NOMO-1 treated with DMSO at 0.1 percent for 48 hours (cell line): ENCODE measurements around the gene SLC2A2.
A peak's percentile ranks its signal among the peaks of the same experiment; 100 is the strongest.

Experiments used
- DNase-seq: peaks from one replicate; lab custom pipeline; 2025; ENCODE audit not compliant: unreplicated experiment; lab: John Stamatoyannopoulos, UW

Gene SLC2A2

DNA sequence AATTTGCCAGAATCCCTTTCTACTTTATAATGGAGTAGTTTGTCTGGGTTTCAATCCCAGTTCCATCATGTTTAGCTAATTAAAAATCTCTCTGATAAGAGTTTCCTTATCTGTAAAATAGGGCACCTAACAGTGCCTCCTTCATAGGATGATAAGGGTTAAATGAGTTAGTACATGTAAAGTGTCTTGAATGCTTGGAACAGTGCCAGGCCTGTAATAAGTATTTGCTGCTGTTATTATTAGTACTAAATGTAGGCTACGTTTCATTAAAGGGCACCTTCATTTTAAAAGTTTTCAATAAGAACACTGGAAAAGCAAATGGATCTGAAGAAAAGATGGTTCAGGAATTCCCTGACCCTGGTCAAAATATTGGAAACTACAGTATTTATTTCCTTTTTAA is 11.8 kb upstream of the SLC2A2 start:
- DNase-seq, result no peak

DNA sequence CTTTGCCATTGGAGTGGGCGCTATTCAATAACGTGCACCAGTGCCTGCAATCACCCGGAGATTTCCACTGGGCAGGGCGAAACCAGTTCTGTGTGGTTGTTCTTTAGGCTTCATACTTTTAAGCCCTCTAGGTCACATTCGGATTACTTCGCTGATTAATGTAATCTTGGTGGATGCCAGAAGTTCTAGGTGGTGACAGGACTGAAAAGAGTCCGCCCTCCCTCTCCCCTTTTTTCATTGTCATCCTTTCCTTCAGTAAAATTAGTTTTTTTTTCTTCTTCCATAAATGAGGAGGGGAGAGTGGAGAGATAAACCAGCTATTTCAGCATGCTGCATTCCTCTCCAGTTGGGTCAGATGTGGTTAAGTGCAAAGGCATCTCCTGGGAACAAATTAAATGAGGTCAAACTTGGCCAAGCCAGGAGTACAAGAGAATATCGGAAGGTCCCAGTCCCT is 2.3 kb upstream of the SLC2A2 start:
- DNase-seq, result no peak

DNA sequence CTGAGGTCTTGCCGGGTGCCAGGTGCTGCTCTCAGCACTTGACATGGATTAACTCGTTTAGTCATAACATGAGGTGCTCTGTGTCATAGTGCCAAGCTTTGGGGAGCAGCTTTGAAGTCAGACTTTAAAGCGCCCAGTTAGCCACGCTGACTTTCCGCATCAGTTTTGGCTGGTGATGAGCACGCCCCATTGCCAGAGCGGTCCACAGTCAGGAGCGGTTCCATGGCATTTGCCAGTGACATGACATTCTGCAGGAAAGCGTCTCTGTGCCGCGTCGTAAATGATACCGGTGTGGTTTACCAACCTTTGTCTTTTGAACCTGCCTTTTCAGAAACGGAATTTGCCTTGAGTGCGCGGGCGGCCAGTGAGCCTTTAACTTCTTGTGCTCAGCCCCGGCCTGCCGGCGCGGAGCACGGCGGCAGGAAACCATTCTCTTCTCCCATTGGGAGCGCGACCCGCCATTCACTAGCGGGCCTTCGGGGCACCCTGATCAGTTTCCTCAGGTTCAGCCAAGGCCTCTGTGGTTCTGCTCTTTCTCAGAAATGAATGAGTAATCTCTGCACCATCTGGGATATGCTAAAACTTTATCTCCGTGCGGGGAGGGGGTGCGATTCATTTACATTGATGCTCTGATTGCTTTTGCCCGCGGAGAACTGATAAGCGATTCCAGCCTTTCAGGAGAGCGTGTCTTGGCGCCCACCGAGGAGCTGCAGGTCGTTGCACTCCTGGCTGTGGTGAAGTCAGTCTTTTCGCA is 1.7 kb upstream of the SLC2A2 start:
- no peak for DNase-seq

DNA sequence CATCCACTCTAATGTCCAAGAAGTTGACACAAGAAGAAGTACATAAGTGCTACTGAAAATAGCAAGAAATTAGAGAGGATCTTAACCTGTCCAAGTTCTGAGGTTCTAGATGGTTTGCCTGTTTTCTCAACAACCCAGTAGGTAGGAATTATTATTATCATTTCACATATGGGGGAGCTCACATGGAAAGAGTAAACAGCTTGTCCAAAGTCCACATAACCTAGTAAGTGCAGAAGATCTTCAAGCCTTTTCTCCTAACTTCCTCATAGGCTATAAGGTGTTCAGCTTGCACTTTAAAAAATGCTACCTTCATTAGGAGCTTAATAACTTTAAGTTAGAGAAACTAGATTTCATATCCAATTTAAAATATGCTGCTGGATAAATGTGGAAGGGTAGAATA is 3.0 kb downstream of the SLC2A2 start:
- DNase-seq, result no peak

DNA sequence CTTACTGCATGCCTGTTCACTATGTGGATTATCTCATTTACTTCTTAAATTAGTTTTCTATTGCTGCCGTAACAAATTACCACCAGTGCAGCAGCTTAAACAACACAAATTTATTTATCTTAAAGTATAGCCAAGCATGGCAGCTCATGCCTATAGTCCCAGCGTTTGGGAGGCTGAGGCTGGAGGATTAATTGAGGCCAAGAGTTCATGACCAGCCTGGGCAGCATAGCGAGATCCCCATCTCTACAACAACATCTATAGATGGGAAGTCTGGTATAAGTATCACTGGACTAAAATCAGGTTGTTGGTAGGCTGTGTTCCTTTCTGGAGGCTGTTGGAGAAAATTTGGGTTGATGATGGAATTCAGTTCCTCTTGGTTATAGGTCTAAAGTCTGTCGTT is 5.1 kb downstream of the SLC2A2 start:
- DNase-seq, result no peak

DNA sequence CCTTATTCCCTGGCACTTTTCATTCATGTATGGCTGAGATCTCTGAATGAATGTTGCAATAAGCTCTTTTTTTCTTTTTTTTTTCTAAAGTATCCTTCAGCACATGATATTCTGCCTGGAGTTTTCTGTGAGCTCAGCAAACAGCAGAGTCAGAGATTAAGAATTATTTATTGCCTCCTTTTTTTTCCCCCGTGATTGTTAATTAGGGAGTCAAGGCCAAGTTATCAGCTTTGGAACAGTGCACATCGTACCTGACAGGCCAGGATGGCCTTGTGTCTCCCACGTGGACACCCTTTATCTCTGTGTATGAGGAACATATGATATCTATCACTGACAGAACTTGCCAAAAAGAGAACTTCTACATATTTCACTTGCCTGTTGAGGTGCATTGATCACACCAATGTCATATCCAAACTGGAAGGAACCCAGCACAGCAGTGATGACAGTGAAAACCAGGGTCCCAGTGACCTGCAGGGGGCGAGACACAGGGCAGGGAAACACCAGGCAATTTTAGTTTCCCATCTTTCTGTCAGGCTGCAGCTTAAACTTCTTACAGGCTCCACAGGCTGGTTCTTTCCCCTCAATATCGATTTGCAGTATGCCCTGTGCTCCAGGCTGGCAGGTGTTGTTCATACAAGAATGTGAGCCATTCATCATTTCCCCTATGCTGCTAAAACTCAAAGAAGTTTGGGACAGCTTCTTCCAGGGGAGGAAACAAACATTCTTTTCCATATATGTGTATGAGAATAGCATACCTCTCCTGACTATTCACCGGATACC is 8.2 kb downstream of the SLC2A2 start:
- no peak for DNase-seq

DNA sequence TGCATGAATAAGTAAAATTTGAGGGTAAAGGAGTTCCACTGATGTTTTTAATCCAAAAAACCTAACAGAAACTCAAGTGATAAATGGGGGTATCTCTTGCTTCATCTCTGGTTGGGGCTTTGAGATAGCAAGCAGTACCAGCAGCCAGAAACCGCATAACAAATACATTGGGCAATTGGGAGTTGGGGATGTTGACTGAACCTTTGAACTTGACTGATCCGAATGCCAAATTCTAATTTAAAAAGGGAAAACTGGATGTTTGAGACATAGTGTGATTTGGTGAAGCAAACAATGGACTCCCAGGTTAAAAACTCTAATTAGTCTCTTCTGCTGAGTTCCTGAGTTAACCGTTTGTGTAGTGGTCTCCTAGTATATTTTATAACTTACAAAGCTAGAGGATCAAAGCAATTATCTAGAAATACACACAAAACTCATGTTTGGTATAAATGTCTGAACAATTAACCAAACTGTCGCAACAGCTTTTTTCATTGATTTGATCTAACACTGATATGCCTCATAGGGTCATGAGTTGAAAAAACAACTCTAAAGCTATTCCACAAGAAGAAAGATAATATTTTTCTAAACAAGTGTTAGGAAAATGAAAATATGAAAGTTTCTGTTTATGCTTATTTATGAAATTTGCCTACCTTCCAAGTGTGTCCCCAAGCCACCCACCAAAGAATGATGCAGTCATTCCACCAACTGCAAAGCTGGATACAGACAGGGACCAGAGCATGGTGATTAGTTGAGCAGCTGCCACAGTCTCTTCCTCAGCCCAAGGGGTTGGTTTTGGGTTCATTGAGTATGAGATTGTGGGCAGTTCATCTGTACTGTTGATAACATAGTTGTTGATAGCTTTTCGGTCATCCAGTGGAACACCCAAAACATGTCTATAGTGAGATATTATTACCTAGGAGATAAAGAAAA is 12.4 kb downstream of the SLC2A2 start:
- DNase-seq, result no peak

DNA sequence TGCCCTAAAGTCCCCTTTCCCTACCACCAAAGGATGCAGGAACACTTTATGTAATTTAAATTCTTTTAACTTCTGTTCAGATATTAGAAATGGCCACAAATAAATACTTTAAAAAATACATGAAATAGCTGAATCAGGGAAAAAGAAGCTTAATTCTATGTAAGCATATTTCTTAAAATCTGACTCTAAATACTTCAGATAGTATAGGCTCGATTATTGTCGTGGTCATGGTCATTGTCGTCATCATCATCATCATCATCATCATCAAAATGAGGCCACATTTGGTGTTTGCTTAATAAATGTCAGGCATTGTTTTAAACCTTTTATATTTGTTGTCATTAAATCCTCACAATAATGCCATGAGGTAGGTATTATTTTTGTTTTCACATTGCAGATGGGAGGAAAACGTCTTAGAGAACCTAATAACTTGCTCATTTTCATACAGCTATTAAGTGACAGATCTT is 14.6 kb downstream of the SLC2A2 start:
- DNase-seq, result no peak

DNA sequence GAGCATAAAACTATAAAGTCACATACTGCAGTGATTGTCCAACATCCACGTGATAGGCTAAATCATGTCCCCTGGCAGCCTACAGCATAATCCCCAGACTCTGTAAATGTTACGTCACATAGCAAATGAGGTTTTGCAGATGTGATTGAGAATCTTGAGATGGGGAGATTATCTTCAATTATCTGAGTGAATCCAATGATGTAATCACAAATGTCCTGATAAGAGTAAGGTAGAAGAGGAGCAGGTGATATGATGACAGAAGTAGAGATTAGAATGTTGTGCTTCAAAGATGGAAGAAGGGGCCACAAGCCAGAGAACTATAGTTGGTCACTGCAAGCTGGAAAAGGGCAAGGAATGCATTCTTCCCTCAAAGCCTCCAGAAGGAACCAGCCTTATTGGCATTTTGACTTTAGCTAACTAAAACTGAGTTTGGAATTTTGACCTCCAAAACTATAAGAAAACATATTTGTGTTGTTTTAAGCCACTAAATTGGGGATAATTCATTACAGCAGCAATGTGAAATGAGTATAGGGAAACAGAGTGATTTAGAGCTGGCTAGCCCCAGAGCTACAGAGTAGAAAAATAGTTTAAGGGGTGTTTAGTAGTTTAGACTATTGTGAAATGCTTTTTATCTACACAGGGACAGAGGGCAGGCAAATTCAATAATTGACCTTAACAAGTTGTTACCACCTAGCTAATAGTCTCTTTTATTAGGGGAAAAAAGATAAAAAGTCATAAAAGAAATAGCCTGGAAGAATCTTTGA is 15.2 kb downstream of the SLC2A2 start:
- no peak for DNase-seq

DNA sequence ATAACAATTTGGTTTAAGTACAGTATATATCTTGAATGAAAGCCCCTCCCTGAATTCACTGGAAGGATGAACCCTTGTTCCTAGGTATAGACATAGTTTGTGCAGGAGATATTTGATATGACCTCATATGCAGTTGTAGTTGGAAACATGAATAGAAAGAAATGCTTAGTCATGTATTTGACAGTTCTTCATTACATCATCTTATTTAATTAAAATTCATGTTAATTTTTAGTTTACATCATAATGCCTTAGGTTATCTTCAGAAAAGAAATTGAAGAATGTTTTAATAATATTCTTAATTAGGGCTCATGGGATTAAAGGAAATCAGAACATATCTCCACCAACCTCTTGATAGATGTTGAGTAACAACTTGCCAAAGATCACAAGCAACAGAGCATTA is 19.2 kb downstream of the SLC2A2 start:
- no peak for DNase-seq

DNA sequence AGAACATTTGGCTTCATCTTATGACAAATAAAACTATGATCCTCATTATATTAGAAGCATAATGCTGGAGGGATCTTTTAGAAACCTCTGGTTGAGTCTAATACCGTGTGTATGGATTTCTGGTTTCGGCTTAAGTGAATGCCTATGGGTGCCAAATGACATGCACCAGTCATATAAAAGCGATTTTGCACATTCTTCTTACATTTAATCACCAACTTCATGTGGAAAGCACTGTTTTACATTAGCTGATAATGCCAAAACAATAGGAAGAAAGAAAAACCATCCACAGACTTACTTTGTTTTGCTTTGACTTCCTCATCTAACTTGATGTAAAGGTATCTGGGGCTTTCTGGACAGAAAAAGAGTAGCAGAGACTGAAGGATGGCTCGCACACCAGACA is 20.9 kb downstream of the SLC2A2 start:
- DNase-seq, result no peak

DNA sequence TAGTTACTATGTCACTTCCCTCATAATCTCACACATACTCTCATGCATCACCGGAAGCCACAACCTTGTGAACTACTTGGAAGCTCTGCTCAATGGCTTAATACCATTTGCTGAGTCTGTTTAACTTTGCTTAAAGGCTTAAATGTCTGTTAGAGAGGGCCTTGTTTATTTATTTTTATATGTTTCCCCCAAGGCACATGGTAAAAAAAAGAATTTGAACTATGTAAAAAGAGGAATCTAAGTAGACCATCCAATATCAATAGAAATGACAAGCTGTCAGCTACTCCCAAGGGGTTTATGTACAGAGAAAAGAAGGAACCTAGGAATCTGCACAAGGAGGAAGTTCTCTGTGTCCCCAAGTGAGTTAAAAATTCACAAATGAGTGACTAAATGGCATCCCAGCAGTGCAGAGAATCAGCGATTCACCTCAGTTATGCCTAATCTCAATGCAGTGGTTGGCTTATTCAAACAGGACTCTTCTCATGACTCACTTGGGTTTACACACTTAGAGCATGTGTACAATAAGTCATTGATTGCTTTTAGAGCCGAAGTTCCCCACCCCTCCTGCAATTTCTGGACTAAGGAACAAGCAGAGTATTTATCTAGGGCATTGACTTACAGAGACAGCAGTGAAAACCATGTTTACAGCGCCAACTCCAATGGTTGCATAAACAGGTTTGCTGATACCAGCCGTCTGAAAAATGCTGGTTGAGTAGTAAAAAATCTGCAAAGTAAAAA is 24.4 kb downstream of the SLC2A2 start:
- peak; percentile 9 for DNase-seq

DNA sequence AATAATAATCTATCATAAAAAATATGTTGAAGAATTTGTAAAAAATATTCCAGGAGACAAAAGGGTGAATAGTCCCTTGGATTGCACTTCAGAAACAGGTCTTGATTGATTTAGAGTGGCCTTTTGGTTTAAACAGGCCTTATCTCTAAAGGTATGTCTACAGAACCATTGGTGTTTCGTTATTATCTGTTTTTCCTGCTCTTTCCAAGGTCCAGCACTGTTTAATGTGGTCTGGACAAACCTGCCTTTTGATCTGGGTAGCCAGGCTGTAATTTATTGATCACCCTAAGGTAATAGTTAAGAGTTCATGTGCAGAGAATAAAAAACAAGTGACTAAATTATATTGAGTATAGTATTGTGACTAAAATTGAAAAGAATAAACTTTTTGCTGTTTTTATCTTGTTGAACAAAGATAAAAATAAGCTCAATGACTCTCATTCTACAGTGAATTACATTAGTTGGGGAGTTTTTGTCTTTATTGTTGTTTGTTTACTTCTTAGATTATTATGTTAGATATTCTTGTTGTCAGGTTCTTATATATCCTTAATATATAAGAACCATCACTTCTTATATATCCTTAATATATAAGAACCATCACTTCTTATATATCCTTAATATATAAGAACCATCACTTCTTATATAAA is 25.1 kb downstream of the SLC2A2 start:
- DNase-seq, result no peak

DNA sequence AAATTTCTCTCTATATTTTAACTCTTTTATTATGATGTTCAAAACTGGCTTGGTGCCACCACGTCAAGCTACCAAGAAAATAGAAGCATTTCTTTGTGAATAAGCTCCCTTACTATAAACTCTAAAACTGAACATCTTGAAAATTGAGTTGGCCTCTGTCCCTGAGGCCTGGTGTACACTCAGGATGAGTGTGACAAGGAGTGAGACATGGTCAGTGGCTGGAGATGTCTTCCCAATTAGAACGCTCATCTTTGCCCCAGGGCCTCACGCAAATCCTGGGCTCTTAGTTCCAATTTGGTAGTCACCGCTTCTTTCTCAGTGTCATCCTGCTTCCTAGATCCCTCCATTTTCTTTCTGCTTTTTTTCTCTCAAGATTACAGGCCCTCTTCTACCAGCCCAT is 26.2 kb downstream of the SLC2A2 start:
- DNase-seq, result no peak

DNA sequence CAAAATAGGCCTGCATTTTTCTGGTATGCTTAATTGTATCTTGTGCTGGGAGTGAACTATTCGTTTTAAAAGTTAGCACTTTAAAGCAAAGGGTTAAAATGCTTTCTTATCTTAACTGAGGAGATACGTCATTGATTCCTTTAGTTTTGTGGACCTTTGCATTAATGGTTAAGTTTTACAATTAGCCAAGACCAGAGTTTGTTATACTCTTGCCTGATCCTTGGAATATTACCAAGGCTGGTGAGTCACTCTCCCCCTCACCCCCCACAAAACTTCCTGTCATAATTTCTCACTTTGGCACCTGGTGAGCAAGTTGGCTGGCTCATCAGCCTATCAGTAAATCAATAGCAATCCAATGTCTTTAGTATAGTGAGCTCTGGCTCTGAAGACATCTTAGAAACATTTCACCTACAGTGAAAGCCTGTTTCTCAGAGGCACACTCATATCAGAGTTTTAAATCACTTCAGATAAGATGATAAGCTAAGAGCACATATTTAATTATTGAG is 26.7 kb downstream of the SLC2A2 start:
- DNase-seq, result no peak

DNA sequence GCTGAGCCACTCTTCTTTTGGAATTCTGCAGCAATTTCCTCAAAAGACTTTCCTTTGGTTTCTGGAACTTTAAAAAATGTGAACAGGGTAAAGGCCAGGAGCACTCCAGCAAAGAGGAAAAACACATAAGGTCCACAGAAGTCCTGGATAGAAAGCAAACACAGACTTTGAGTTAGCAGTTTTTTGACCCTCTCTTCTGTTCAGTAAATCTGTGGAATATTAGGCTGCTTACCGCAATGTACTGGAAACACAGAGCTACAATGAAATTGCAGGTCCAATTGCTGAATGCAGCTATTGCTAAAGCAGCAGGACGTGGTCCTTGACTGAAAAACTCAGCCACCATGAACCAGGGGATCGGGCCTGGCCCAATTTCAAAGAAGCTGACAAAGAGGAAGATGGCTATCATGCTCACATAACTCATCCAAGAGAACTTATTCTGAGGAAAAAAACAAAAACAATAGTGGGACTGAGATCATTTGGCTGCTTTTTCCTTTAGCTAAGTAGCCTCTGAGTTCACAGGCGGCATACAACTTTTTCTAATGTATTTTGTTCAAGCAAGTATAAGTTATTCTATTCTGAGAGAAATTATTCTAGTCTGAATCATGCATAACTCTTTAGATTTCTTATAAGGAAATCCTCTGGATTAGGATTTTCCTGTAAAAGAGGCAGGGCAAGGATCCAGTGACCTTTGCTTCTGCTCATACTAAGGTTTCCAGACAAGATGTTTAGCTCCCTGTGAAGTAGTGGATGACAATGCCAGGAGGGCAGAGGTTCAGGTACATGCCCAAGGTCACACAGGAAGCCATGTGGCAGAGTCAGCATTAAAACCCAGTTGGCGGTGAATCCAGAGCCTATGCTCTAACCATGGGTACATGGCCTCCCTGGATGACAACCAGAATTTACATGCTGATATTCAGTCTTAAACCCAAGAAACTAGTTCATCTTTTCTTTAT is 28.3 kb downstream of the SLC2A2 start:
- no peak for DNase-seq

DNA sequence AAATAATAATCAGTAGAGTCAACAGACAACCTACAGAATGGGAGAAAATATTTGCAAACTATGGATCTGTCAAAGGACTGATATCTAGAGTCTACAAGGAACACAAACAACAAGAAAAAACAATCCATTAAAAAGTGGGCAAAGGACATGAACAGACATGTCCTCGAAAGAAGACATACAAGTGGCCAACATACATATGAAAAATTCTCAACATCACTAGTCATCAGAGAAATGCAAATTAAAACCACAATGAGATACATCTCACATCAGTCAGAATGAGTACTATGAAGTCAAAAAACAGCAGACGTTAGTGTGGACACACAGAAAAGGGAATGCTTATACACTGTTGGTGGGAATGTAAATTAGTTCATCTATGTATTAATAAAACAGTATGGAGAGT is 33.7 kb downstream of the SLC2A2 start:
- no peak for DNase-seq

DNA sequence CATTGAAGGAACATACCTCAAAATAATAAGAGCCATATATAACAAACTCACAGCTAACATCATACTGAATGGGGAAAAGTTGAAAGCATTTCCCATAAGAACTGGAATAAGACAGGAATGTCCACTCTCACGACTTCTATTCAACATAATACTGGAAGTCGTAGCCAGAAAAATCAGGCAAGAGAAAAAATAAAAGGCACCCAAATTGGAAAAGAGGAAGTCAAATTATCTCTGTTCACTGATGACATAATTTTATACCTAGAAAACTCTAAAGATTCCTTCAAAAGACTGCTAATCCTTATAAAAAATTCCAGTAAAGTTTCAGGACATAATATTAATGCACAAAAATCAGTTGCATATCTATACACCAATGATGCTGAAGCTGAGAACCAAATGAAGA is 34.9 kb downstream of the SLC2A2 start:
- no peak for DNase-seq
